Stimulated activated CD8-positive, alpha-beta memory T cell treated with anti-CD3 and anti-CD28 coated beads, Interleukin-2, amount 100 ng/mL, for 48 hours (primary cell): Measurements from ENCODE around the gene TMEM132D.
"Not testable (repeated sequence)": the region's sequence is repeated elsewhere in the genome, so short reads cannot be mapped to it uniquely, and the experiment has no call there.

Experiments
- DNase-seq, 2 donors: peaks; one replicate each; pipeline ENCODE4 v3.0.0-alpha.2; 2020; ENCODE audit warnings: low read depth in 2 of 2

Gene TMEM132D

GRCh38 chr12:129903956-129904829 lies at the start of gene TMEM132D:
TSS of gene TMEM132D (minus strand) at chr12:129904025.
- no peak for DNase-seq

- DNase-seq, result no peak
Observed at GRCh38 chr12:129949651-129950050, 45.8 kb upstream of the TMEM132D start.

- no peak for DNase-seq
Observed at GRCh38 chr12:129941618-129942017, 37.8 kb upstream of the TMEM132D start.

- DNase-seq, result no peak
Observed at GRCh38 chr12:129938089-129938488, 34.3 kb upstream of the TMEM132D start.

- no peak for DNase-seq
Observed at GRCh38 chr12:129937426-129937825, 33.6 kb upstream of the TMEM132D start.

- DNase-seq, result no peak
Observed at GRCh38 chr12:129928643-129929042, 24.8 kb upstream of the TMEM132D start.

- DNase-seq, result no peak
Observed at GRCh38 chr12:129927316-129927900, 23.6 kb upstream of the TMEM132D start.

GRCh38 chr12:129911428-129912049 lies 7.7 kb upstream of the TMEM132D start:
- peak in 1 of 2 donors; percentile 10 for DNase-seq

- DNase-seq, result no peak
Observed at GRCh38 chr12:129909051-129910020, 5.5 kb upstream of the TMEM132D start.

- no peak for DNase-seq
Observed at GRCh38 chr12:129903092-129903945, 506 bp downstream of the TMEM132D start.

- DNase-seq, result no peak
Observed at GRCh38 chr12:129902371-129903091, 1.3 kb downstream of the TMEM132D start.

- no peak for DNase-seq
Observed at GRCh38 chr12:129901254-129901653, 2.6 kb downstream of the TMEM132D start.

- DNase-seq, result no peak
Observed at GRCh38 chr12:129900306-129900705, 3.5 kb downstream of the TMEM132D start.

GRCh38 chr12:129899045-129899444 lies 4.8 kb downstream of the TMEM132D start:
- not testable (repeated sequence) for DNase-seq

GRCh38 chr12:129893691-129894090 lies 10.1 kb downstream of the TMEM132D start:
- no peak for DNase-seq

GRCh38 chr12:129887101-129887500 lies 16.7 kb downstream of the TMEM132D start:
- no peak for DNase-seq

GRCh38 chr12:129886541-129886940 lies 17.3 kb downstream of the TMEM132D start:
- DNase-seq, result no peak

- no peak for DNase-seq
Observed at GRCh38 chr12:129885287-129885686, 18.5 kb downstream of the TMEM132D start.

- no peak for DNase-seq
Observed at GRCh38 chr12:129877411-129877810, 26.4 kb downstream of the TMEM132D start.

GRCh38 chr12:129873833-129874208 lies 30.0 kb downstream of the TMEM132D start:
- no peak for DNase-seq
